Mesothelial cell of epicardium (in vitro differentiated cells): ENCODE results near the gene ATXN3. TPM values are rescaled to one million over a fixed set of nuclear protein-coding genes. Genes with fewer than 3 reads are reported as not detected.

Source experiments
- DNase-seq, 2 experiments: peaks; one replicate each; pipeline ENCODE4 v3.0.0; 2021; ENCODE audit warnings: low spot score in 2 of 2; ENCODE audit not compliant: unreplicated experiment in 2 of 2
- H3K27ac Mint-ChIP-seq: 2 replicates; pipeline ENCODE4 v1.8.0; 2021; ENCODE audit warnings: mixed read lengths
- H3K27me3 Mint-ChIP-seq: 2 replicates; pipeline ENCODE4 v1.8.0; 2021; ENCODE audit warnings: low read depth, mixed read lengths
- H3K36me3 Mint-ChIP-seq: 2 replicates; pipeline ENCODE4 v1.8.0; 2021; ENCODE audit warnings: mixed read lengths
- H3K4me1 Mint-ChIP-seq: 2 replicates; pipeline ENCODE4 v1.8.0; 2021; ENCODE audit warnings: mixed read lengths
- H3K4me3 Mint-ChIP-seq: 2 replicates; pipeline ENCODE4 v1.8.0; 2021; ENCODE audit warnings: mild to moderate bottlenecking, moderate library complexity, mixed read lengths
- H3K9me3 Mint-ChIP-seq: 2 replicates; pipeline ENCODE4 v1.8.0; 2021; ENCODE audit warnings: mixed read lengths
- CTCF ChIP-seq: fragments of 200-600 bp; sonication (generic); IDR thresholded peaks from one replicate; pipeline ENCODE4 v1.5.0; 2021; ENCODE audit warnings: antibody characterized with exemption; ENCODE audit not compliant: unreplicated experiment
- total RNA-seq: library from RNA; stranded (reverse); gene quantifications from 3 replicates; pipeline ENCODE4 v1.2.1, GENCODE V29; 2021

ATXN3 gene
- total RNA-seq, 1 donor from 2014 or later, result 33.5 TPM

DNA sequence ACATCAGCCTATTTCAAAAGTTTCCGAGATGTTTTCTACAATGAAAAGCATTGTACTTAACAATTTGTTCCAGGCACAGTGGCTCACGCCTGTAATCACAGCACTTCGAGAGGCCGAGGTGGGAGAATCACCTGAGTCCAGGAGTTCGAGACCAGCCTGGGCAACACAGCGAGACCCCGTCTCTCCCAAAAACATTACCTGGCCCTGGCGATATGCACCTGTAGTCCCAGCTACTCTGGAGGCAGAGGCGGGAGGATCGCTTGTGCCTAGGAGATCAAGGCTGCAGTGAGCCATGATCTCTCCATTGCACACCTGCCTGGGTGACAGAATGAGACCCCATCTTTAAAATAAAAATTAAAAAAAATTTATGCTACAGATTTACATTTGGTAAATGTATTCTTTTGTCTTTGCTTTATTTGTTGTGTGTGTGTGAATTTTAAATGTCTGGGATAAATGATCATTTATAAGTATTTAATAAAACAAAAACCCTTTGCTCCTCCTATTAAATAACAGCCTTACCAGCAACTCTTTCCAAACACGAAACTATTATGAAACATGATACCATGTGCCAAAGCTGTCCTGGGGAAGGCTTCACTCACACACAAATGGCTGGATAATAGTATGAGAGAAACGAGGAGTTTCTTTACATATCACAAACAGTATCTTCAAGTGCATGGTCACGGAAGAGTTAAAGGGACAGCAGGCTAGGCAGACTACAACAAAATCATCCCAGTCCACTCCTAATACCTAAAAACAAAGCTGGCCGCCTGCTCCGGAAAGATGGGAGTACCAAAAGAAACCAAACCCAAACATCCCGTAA, 1.1 kb downstream of the ATXN3 start:
- H3K4me3 Mint-ChIP-seq, result peak overlapping the region; percentile 92
- TF ChIP-seq CTCF, result no peak
- H3K36me3 Mint-ChIP-seq, result no peaks in the 10 kb centered on the region
- no peaks in the 10 kb centered on the region for H3K9me3 Mint-ChIP-seq
- peak overlapping the region; percentile 97 for H3K27ac Mint-ChIP-seq
- H3K27me3 Mint-ChIP-seq, result peaks cover 3% of the 10 kb centered on the region
- no peak for DNase-seq
- peaks cover 20% of the 10 kb centered on the region for H3K4me1 Mint-ChIP-seq

GRCh38 chr14:92103363-92103989, 2.9 kb downstream of the ATXN3 start:
- Mint-ChIP-seq H3K27ac (no peak overlapping the region), H3K4me1 (peaks cover 15% of the 10 kb centered on the region), H3K9me3 (no peaks in the 10 kb centered on the region), H3K27me3 (peaks cover 3% of the 10 kb centered on the region), H3K36me3 (no peaks in the 10 kb centered on the region), H3K4me3 (no peak overlapping the region)
- DNase-seq, result no peak
- TF ChIP-seq CTCF, result no peak

- peaks cover 2% of the 10 kb centered on the region for H3K4me1 Mint-ChIP-seq
- no peak for TF ChIP-seq CTCF
- no peak for DNase-seq
- no peak overlapping the region for H3K4me3 Mint-ChIP-seq
- no peak overlapping the region for H3K27ac Mint-ChIP-seq
- no peaks in the 10 kb centered on the region for H3K27me3 Mint-ChIP-seq
- no peaks in the 10 kb centered on the region for H3K9me3 Mint-ChIP-seq
- peaks cover 5% of the 10 kb centered on the region for H3K36me3 Mint-ChIP-seq
Observed at GRCh38 chr14:92099802-92100201, 6.6 kb downstream of the ATXN3 start.

GRCh38 chr14:92093320-92093719, 13.1 kb downstream of the ATXN3 start:
- Mint-ChIP-seq H3K9me3 (no peaks in the 10 kb centered on the region), H3K36me3 (peaks cover 28% of the 10 kb centered on the region), H3K4me1 (no peaks in the 10 kb centered on the region), H3K27ac (no peak overlapping the region), H3K4me3 (no peak overlapping the region), H3K27me3 (no peaks in the 10 kb centered on the region)
- no peak for TF ChIP-seq CTCF
- no peak for DNase-seq

DNA sequence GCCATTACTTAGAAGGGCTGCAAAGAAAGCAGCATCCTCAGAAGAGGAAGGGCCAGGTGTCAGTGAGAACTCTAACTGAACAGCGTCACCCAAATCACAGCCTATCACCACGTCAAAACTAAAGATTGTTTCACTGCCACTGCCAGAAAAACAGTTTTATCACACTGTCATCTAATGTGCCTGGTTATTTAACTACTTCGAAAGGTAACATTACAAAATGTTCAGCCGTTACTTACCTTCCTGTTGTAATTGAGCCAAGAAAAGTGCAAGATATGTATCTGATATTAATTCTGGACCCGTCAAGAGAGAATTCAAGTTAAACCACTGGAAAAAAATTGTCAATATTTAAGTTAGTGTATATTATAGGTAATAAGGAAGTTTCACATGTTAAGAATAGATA, 17.9 kb downstream of the ATXN3 start:
- Mint-ChIP-seq H3K4me3 (no peak overlapping the region), H3K4me1 (peaks cover 6% of the 10 kb centered on the region), H3K27ac (no peak overlapping the region), H3K36me3 (peaks cover 37% of the 10 kb centered on the region), H3K9me3 (no peaks in the 10 kb centered on the region), H3K27me3 (no peaks in the 10 kb centered on the region)
- DNase-seq, result no peak
- no peak for TF ChIP-seq CTCF
